NB4 (cell line): ENCODE measurements around the gene PARL.

Experiments used
- CTCF ChIP-seq: IDR thresholded peaks from one replicate; pipeline ENCODE4 v1.5.1; 2012; ENCODE audit warnings: low read depth, low read length
- MYC ChIP-seq: IDR thresholded peaks from 2 replicates; pipeline ENCODE4 v1.6.1; 2011; ENCODE audit warnings: low read depth, low read length
- POLR2A ChIP-seq: IDR thresholded peaks from 2 replicates; pipeline ENCODE4 v1.6.1; 2011; ENCODE audit warnings: mild to moderate bottlenecking; ENCODE audit not compliant: insufficient read length; ENCODE audit errors: extremely low read depth
- TF ChIP-seq, protein P1 (sequence below): IDR thresholded peaks from 2 replicates; pipeline ENCODE4 v1.6.1; 2011; ENCODE audit warnings: low read depth, low read length

DNA sequence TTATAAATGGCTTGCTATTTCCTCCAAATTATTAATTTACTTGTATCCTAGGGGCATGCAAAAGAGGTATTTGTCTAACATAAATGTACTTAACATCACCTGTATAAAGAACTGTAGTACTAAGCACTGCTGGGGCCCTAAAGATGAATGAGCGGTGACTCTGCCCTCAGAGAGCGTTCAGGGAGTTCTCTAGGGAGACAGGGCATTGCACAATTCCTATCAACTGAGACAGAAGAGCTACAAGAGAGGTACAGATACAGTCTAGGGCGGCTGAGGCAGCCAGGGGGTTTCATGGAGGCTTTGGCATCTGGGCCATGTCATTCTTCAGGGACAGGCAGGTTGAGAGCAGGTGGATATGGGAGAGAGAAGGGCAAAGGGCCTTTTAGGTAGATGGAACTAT, 39.9 kb upstream of the PARL start:
- TF ChIP-seq POLR2A (no peak), CTCF (no peak), MYC (no peak)
- TF ChIP-seq, protein P1, sequence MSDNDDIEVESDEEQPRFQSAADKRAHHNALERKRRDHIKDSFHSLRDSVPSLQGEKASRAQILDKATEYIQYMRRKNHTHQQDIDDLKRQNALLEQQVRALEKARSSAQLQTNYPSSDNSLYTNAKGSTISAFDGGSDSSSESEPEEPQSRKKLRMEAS = no peak
